HFF-Myc (cell line): ENCODE results near the gene PHTF2.

ENCODE experiments used
- DNase-seq: peaks from one replicate; pipeline ENCODE4 v3.0.0-alpha.2; 2011; ENCODE audit warnings: low read depth; ENCODE audit errors: extremely low read depth
- H3K4me3 ChIP-seq: replicated peaks from 2 replicates; pipeline ENCODE4 v1.5.1; 2011; ENCODE audit warnings: low read depth, mild to moderate bottlenecking, control low read depth, low read length
- CTCF ChIP-seq: IDR thresholded peaks from 2 replicates; pipeline ENCODE4 v1.5.1; 2012; ENCODE audit warnings: mild to moderate bottlenecking, low read depth, low read length, control low read depth; ENCODE audit errors: missing control alignments

Gene PHTF2

GRCh38 chr7:77765481-77765880, 33.1 kb upstream of the PHTF2 start:
- no peak for TF ChIP-seq CTCF
- no peak for DNase-seq
- H3K4me3 ChIP-seq: no peak overlapping the region

GRCh38 chr7:77765906-77766800, 32.4 kb upstream of the PHTF2 start:
- no peak overlapping the region for H3K4me3 ChIP-seq
- TF ChIP-seq CTCF: no peak
- DNase-seq: no peak

- H3K4me3 ChIP-seq: no peak overlapping the region
- no peak for DNase-seq
- no peak for TF ChIP-seq CTCF
Observed at GRCh38 chr7:77766801-77767605, 31.6 kb upstream of the PHTF2 start.

GRCh38 chr7:77770316-77770715, 28.3 kb upstream of the PHTF2 start:
- DNase-seq: no peak
- no peak overlapping the region for H3K4me3 ChIP-seq
- TF ChIP-seq CTCF: no peak

- H3K4me3 ChIP-seq: no peak overlapping the region
- DNase-seq: no peak
- TF ChIP-seq CTCF: no peak
Observed at GRCh38 chr7:77771901-77772300, 26.7 kb upstream of the PHTF2 start.

GRCh38 chr7:77778535-77778934, 20.0 kb upstream of the PHTF2 start:
- no peak overlapping the region for H3K4me3 ChIP-seq
- TF ChIP-seq CTCF: no peak
- DNase-seq: no peak
